ENCODE measurements around the gene MZB1. TPM values are rescaled to one million over a fixed set of nuclear protein-coding genes. Genes with fewer than 3 reads are reported as not detected.
"Not testable (repeated sequence)": the region's sequence is repeated elsewhere in the genome, so short reads cannot be mapped to it uniquely, and the experiment has no call there.

Gene MZB1
- polyA plus RNA-seq, 3 donors: 0.67 to 1.1 (median 0.83) TPM

- no peak for DNase-seq (ENCODE audit: extremely low read depth in 1 of 11, low read depth in 9 of 11, low spot score in 4 of 11)
Measured at GRCh38 chr5:139413963-139414362, 24.2 kb upstream of the MZB1 start.

GRCh38 chr5:139413153-139413552 is 23.4 kb upstream of the MZB1 start:
- DNase-seq (ENCODE audit: extremely low read depth in 1 of 11, low read depth in 9 of 11, low spot score in 4 of 11): no peak

DNA sequence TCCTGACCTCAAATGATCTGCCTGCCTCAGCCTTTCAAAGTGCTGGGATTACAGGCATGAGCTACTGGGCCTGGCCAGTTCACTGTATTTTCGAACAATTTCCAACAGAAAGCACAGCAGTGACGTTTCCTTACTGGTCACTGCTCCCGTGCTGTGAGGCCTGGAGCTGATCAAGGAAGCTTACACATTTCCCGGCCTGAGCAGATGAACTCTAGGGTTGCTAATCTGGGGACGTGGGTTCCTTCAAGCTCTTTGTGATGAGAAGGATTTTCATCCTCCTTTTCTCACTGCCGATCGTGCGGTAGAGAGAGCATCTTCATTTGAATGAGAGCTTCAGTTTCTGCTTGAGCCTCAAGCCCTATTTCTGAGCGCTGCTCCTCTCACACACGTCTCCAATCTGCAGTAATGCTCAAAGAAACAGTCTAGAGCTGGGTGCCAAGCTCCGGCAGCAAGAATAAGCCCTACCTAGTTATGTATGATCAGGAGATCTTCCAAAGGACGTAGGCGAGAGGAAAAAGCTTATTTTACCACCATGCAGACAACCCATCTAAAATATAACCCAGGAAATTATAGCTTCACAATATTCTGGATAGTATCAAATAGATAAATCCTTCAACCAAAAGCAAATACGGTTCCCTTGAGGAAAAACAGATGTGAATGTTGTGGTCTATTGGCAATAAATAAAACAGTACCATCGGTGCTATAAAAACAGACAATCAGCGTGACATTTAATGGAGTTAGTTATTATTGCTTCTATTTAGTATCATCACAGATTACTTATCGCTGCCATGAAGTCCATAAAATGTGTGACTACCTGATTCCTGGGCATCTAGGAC is 21.5 kb upstream of the MZB1 start:
- DNase-seq (ENCODE audit: extremely low read depth in 1 of 11, low read depth in 9 of 11, low spot score in 4 of 11): no peak

DNA sequence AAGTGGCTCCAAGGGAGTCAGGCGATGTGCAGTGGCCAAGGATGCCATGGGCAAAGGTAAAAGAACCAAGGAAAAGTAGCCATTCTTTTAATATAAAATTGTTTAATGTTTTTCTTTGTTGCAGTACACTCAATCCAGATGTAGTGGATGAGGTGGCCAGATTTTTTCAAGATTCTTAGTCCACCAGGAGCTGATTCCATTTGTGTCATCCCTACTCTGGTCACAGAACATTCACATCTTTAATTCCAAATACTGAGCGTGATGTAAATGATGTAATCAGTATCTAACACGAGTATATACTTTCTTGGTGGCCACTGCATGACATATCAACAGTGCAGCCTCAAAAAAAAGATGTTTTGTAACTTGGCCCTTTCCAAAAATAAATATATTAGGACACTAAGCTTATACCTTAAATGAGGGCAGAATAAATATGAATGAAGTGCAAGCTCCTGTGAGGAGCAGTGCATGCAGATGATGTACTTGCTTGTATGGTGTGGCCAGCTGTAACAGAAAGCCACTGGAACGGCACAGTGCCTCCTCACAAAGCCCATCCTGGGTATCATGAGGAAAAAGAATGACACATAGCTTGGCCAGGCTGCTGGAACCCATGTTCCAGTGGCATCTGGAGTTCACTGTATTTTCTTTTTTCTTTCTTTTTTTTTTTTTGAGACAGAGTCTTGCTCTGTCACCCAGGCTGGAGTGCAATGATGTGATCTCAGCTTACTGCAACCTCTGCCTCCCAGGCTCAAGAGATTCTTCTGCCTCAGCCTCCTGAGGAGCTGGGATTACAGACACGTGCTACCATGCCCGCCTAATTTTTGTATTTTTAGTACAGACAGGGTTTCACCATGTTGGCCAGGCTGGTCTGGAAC is 20.6 kb upstream of the MZB1 start:
- DNase-seq (ENCODE audit: extremely low read depth in 1 of 11, low read depth in 9 of 11, low spot score in 4 of 11): no peak

- DNase-seq (ENCODE audit: extremely low read depth in 1 of 11, low read depth in 9 of 11, low spot score in 4 of 11): not testable (repeated sequence)
Measured at GRCh38 chr5:139409116-139409515, 19.4 kb upstream of the MZB1 start.

- DNase-seq (ENCODE audit: extremely low read depth in 1 of 11, low read depth in 9 of 11, low spot score in 4 of 11): no peak
Measured at GRCh38 chr5:139408191-139408590, 18.5 kb upstream of the MZB1 start.

- no peak for DNase-seq (ENCODE audit: extremely low read depth in 1 of 11, low read depth in 9 of 11, low spot score in 4 of 11)
Measured at GRCh38 chr5:139407517-139407916, 17.8 kb upstream of the MZB1 start.

GRCh38 chr5:139406963-139407362 is 17.2 kb upstream of the MZB1 start:
- no peak for DNase-seq (ENCODE audit: extremely low read depth in 1 of 11, low read depth in 9 of 11, low spot score in 4 of 11)

- no peak for DNase-seq (ENCODE audit: extremely low read depth in 1 of 11, low read depth in 9 of 11, low spot score in 4 of 11)
Measured at GRCh38 chr5:139404484-139404840, 14.7 kb upstream of the MZB1 start.

GRCh38 chr5:139403787-139404483 is 14.2 kb upstream of the MZB1 start, which contains the start of gene SPATA24:
Gene SPATA24 (minus strand): TSS chr5:139404089. CDS start chr5:139404060, 29 bp downstream.
- DNase-seq (ENCODE audit: extremely low read depth in 1 of 11, low read depth in 9 of 11, low spot score in 4 of 11): peak; percentile 90 to 98 (median 97)

- no peak for DNase-seq (ENCODE audit: extremely low read depth in 1 of 11, low read depth in 9 of 11, low spot score in 4 of 11)
Measured at GRCh38 chr5:139403418-139403786, 13.7 kb upstream of the MZB1 start.

- no peak for DNase-seq (ENCODE audit: extremely low read depth in 1 of 11, low read depth in 9 of 11, low spot score in 4 of 11)
Measured at GRCh38 chr5:139402561-139403158, 12.9 kb upstream of the MZB1 start.

DNA sequence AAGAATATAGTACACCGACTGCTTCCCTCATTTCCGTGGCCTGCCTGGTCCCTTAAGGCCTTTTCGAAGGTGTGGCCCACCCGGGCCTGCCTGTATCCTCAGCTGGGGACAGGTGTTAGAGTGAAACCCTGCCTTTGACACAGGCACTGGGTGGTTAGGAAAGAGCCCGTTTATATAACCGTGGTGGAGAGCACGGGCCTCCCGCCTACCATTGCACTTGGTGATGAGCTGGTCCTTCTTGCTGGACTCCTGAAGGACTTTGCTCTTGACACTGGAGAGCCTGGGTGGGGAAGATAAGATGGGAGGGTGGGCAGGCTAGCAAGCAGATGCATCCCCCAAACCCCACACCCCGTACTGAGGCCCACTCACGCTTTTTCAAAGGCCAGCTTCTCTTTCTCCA is 11.8 kb upstream of the MZB1 start:
- no peak for DNase-seq (ENCODE audit: extremely low read depth in 1 of 11, low read depth in 9 of 11, low spot score in 4 of 11)

GRCh38 chr5:139399501-139400121 is 9.9 kb upstream of the MZB1 start:
- DNase-seq (ENCODE audit: extremely low read depth in 1 of 11, low read depth in 9 of 11, low spot score in 4 of 11): no peak

GRCh38 chr5:139397921-139398320 is 8.2 kb upstream of the MZB1 start:
- DNase-seq (ENCODE audit: extremely low read depth in 1 of 11, low read depth in 9 of 11, low spot score in 4 of 11): no peak

DNA sequence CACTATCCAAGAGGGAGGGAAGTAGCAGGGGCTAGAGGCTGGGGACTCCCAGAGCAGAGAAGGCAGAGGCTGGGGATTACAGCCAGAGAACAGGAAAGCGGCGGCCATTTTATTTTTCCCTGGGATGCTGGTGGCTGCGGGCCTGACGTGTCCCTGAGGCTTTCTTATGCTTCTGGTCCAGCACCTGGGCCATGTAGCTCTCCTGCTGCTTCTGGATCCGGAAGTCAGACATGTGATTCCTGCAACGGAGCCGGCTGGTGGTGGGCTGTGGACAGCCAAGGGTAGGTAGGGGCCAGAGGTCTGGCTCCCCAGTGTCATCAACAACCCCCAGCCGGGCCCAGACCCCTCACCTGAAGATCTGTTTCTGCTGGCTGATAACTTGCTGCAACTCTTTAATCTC is 7.0 kb upstream of the MZB1 start:
- DNase-seq (ENCODE audit: extremely low read depth in 1 of 11, low read depth in 9 of 11, low spot score in 4 of 11): no peak

- DNase-seq (ENCODE audit: extremely low read depth in 1 of 11, low read depth in 9 of 11, low spot score in 4 of 11): no peak
Measured at GRCh38 chr5:139395844-139396640, 6.3 kb upstream of the MZB1 start.

Measured in renal cortex interstitium (tissue), 11 donors.